Left ventricle myocardium inferior (tissue), 1 donor: ENCODE results near the gene CDH4. TPM values are rescaled to one million over a fixed set of nuclear protein-coding genes. Genes with fewer than 3 reads are reported as not detected.

ENCODE experiments used
- DNase-seq: peaks from one replicate; pipeline ENCODE4 v3.0.0-alpha.2; 2020
- H3K27ac ChIP-seq: fragments of 200-600 bp; replicated peaks from 2 replicates; pipeline ENCODE4 v1.8.0; 2021
- H3K27me3 ChIP-seq: fragments of 200-600 bp; 2 replicates; pipeline ENCODE4 v1.8.0; 2021; ENCODE audit warnings: low read depth
- H3K36me3 ChIP-seq: fragments of 200-600 bp; 2 replicates; pipeline ENCODE4 v1.8.0; 2021
- H3K4me1 ChIP-seq: fragments of 200-600 bp; 2 replicates; pipeline ENCODE4 v1.8.0; 2021
- H3K4me3 ChIP-seq: fragments of 200-600 bp; 2 replicates; pipeline ENCODE4 v1.8.0; 2021; ENCODE audit warnings: mild to moderate bottlenecking, moderate library complexity
- H3K9me3 ChIP-seq: fragments of 200-600 bp; replicated peaks from 2 replicates; pipeline ENCODE4 v1.8.0; 2021
- CTCF ChIP-seq: fragments of 200-600 bp; IDR thresholded peaks from 2 replicates; pipeline ENCODE4 v1.8.0; 2021; ENCODE audit warnings: antibody characterized with exemption, mild to moderate bottlenecking, borderline replicate concordance
- intact Hi-C: fragments of 100-400 bp; cut with micrococcal nuclease; formaldehyde crosslinking; loops from one replicate; pipeline ENCODE4 v1.11.0; 2022
- total RNA-seq: library from RNA; stranded (reverse); fragmentation: NEBNext Ultra II Directional; extraction: Animal tissue kit (Norgen Biotek cat#: 25700); gene quantifications from one replicate; pipeline ENCODE4 v1.2.1, GENCODE V29; 2021
- donor health status: DM: no; HTN: yes; CAD: no; lungs with severe emphysema.

CDH4 gene
- total RNA-seq, 1 donor from 2014 or later, result 0.05 TPM

GRCh38 chr20:61340157-61340556 is 88.1 kb downstream of the CDH4 start:
- no peaks in the 10 kb centered on the region for H3K9me3 ChIP-seq
- no peak for DNase-seq
- H3K4me1 ChIP-seq, result no peaks in the 10 kb centered on the region
- intact Hi-C loops, result no loop called here
- peaks cover 78% of the 10 kb centered on the region for H3K27me3 ChIP-seq
- H3K27ac ChIP-seq, result no peak overlapping the region
- TF ChIP-seq CTCF, result no peak
- no peaks in the 10 kb centered on the region for H3K36me3 ChIP-seq
- H3K4me3 ChIP-seq, result no peak overlapping the region

- Histone ChIP-seq H3K9me3 (no peaks in the 10 kb centered on the region), H3K4me3 (no peak overlapping the region), H3K36me3 (no peaks in the 10 kb centered on the region), H3K4me1 (no peaks in the 10 kb centered on the region), H3K27me3 (peaks cover 79% of the 10 kb centered on the region), H3K27ac (no peak overlapping the region)
- TF ChIP-seq CTCF, result no peak
- no peak for DNase-seq
- intact Hi-C loops, result no loop called here
Observed at GRCh38 chr20:61341605-61342004, 89.5 kb downstream of the CDH4 start.

- Histone ChIP-seq H3K27me3 (peaks cover 81% of the 10 kb centered on the region), H3K4me1 (no peaks in the 10 kb centered on the region), H3K36me3 (no peaks in the 10 kb centered on the region), H3K9me3 (no peaks in the 10 kb centered on the region), H3K4me3 (no peak overlapping the region), H3K27ac (no peak overlapping the region)
- TF ChIP-seq CTCF, result no peak
- no peak for DNase-seq
- intact Hi-C loops, result no loop called here
Observed at GRCh38 chr20:61343934-61344333, 91.9 kb downstream of the CDH4 start.

- no peak for DNase-seq
- Histone ChIP-seq H3K4me3 (no peak overlapping the region), H3K27ac (no peak overlapping the region), H3K4me1 (no peaks in the 10 kb centered on the region), H3K36me3 (no peaks in the 10 kb centered on the region), H3K9me3 (no peaks in the 10 kb centered on the region), H3K27me3 (peaks cover 77% of the 10 kb centered on the region)
- intact Hi-C loops, result no loop called here
- no peak for TF ChIP-seq CTCF
Observed at GRCh38 chr20:61345656-61346055, 93.6 kb downstream of the CDH4 start.

- H3K27ac ChIP-seq, result no peak overlapping the region
- no peak overlapping the region for H3K4me3 ChIP-seq
- H3K27me3 ChIP-seq, result peaks cover 84% of the 10 kb centered on the region
- no peaks in the 10 kb centered on the region for H3K9me3 ChIP-seq
- DNase-seq, result no peak
- no peaks in the 10 kb centered on the region for H3K36me3 ChIP-seq
- intact Hi-C loops, result no loop called here
- TF ChIP-seq CTCF, result no peak
- no peaks in the 10 kb centered on the region for H3K4me1 ChIP-seq
Observed at GRCh38 chr20:61346996-61347395, 94.9 kb downstream of the CDH4 start.

GRCh38 chr20:61347443-61347842 is 95.4 kb downstream of the CDH4 start:
- Histone ChIP-seq H3K4me1 (no peaks in the 10 kb centered on the region), H3K27me3 (peaks cover 84% of the 10 kb centered on the region), H3K27ac (no peak overlapping the region), H3K4me3 (no peak overlapping the region), H3K36me3 (no peaks in the 10 kb centered on the region), H3K9me3 (no peaks in the 10 kb centered on the region)
- no peak for DNase-seq
- no peak for TF ChIP-seq CTCF
- intact Hi-C loops, result no loop called here
